Thymus (tissue), 11 donors: ENCODE measurements around the gene PSMA7. TPM values are rescaled to one million over a fixed set of nuclear protein-coding genes. Genes with fewer than 3 reads are reported as not detected.

ENCODE experiments used
- DNase-seq, 9 donors: peaks; one replicate each; pipeline ENCODE4 v3.0.0-alpha.2; 2013; ENCODE audit warnings: low spot score in 9 of 9, low read depth in 6 of 9, missing footprints in 1 of 9
- H3K27ac ChIP-seq, 2 donors: one replicate each; pipeline ENCODE4 v1.5.1; 2013; ENCODE audit warnings: control low read depth in 1 of 2, low read depth in 1 of 2, low read length in 1 of 2, mild to moderate bottlenecking in 1 of 2, moderate library complexity in 1 of 2
- H3K27me3 ChIP-seq, 2 donors: one replicate each; pipeline ENCODE4 v1.5.1; 2013; ENCODE audit warnings: low read length in 1 of 2; ENCODE audit not compliant: control insufficient read depth in 2 of 2, insufficient read depth in 1 of 2
- H3K36me3 ChIP-seq, 2 donors: one replicate each; pipeline ENCODE4 v1.5.1; 2013; ENCODE audit warnings: low read length in 1 of 2, mild to moderate bottlenecking in 1 of 2, moderate library complexity in 1 of 2; ENCODE audit not compliant: control insufficient read depth in 2 of 2, insufficient read depth in 2 of 2
- H3K4me1 ChIP-seq, 2 donors: one replicate each; pipeline ENCODE4 v1.5.1; 2013; ENCODE audit warnings: low read length in 2 of 2; ENCODE audit not compliant: control insufficient read depth in 2 of 2, insufficient read depth in 2 of 2
- H3K4me3 ChIP-seq, 2 donors: one replicate each; pipeline ENCODE4 v1.5.1; 2013; ENCODE audit warnings: low read length in 2 of 2, control low read depth in 1 of 2, mild to moderate bottlenecking in 1 of 2
- H3K9me3 ChIP-seq, 2 donors: one replicate each; pipeline ENCODE4 v1.5.1; 2013; ENCODE audit warnings: low read length in 1 of 2, mild to moderate bottlenecking in 1 of 2; ENCODE audit not compliant: control insufficient read depth in 2 of 2, insufficient read depth in 1 of 2
- WGBS: extraction: QIAGEN DNeasy Blood & Tissue Kit; methylation state at CpG from one replicate; pipeline ENCODE4 v1.1.7; 2013; 5-methylcytosine and 5-hydroxymethylcytosine counted together
- polyA plus RNA-seq: library from polyadenylated mRNA; stranded (reverse); fragments of 200-250 nt; gene quantifications from one replicate; pipeline ENCODE4 v1.2.3, GENCODE V29; 2013
- total RNA-seq: library from RNA; stranded (reverse); fragments of 120-200 nt; gene quantifications from one replicate; pipeline ENCODE4 v1.2.4, GENCODE V29; 2013
- donor health status: healthy.

PSMA7 gene
- total and polyA plus RNA-seq, 2 donors: 264 to 362 TPM

GRCh38 chr20:62145688-62146018 is 2.5 kb upstream of the PSMA7 start:
- H3K27me3 ChIP-seq: no peaks in the 10 kb centered on the region
- peaks cover 2 to 7% of the 10 kb centered on the region in 2 donors for H3K36me3 ChIP-seq
- 98% methylated on average over 7 of the region's 7 CpGs for WGBS
- no peak for DNase-seq
- H3K4me3 ChIP-seq: no peak overlapping the region
- no peak overlapping the region for H3K27ac ChIP-seq
- H3K9me3 ChIP-seq: no peaks in the 10 kb centered on the region
- peaks cover 18 to 35% of the 10 kb centered on the region in 2 donors for H3K4me1 ChIP-seq

GRCh38 chr20:62143957-62144825 is 997 bp upstream of the PSMA7 start:
- under 1% methylated on average over 104 of the region's 104 CpGs for WGBS
- Histone ChIP-seq H3K4me1 (peaks cover 18 to 31% of the 10 kb centered on the region in 2 donors), H3K9me3 (no peaks in the 10 kb centered on the region), H3K27me3 (no peaks in the 10 kb centered on the region), H3K4me3 (peak overlapping the region; percentile 64 to 92), H3K27ac (peak overlapping the region in 1 of 2 donors; percentile 99), H3K36me3 (peaks cover 15 to 21% of the 10 kb centered on the region in 2 donors)
- peak in 3 of 9 donors; percentile 37 to 65 (median 42) for DNase-seq

GRCh38 chr20:62142252-62143080 is 728 bp downstream of the PSMA7 start:
- peak overlapping the region; percentile 37 to 99 for H3K27ac ChIP-seq
- H3K4me1 ChIP-seq: peaks cover 18 to 29% of the 10 kb centered on the region in 2 donors
- H3K27me3 ChIP-seq: no peaks in the 10 kb centered on the region
- no peaks in the 10 kb centered on the region for H3K9me3 ChIP-seq
- no peak for DNase-seq
- peak overlapping the region; percentile 63 to 92 for H3K4me3 ChIP-seq
- peaks cover 30 to 38% of the 10 kb centered on the region in 2 donors for H3K36me3 ChIP-seq
- 2% methylated on average over 71 of the region's 71 CpGs for WGBS

- peaks cover 18 to 29% of the 10 kb centered on the region in 2 donors for H3K4me1 ChIP-seq
- WGBS: 37% methylated on average over 14 of the region's 14 CpGs
- H3K27me3 ChIP-seq: no peaks in the 10 kb centered on the region
- DNase-seq: peak in 1 of 9 donors; percentile 41
- no peaks in the 10 kb centered on the region for H3K9me3 ChIP-seq
- H3K4me3 ChIP-seq: peak overlapping the region; percentile 63 to 92
- H3K36me3 ChIP-seq: peaks cover 36 to 47% of the 10 kb centered on the region in 2 donors
- peak overlapping the region in 1 of 2 donors; percentile 37 for H3K27ac ChIP-seq
Observed at GRCh38 chr20:62141397-62142251, 1.6 kb downstream of the PSMA7 start.

GRCh38 chr20:62141043-62141396 is 2.2 kb downstream of the PSMA7 start:
- H3K4me3 ChIP-seq: peak overlapping the region in 1 of 2 donors; percentile 63
- no peak overlapping the region for H3K27ac ChIP-seq
- H3K9me3 ChIP-seq: no peaks in the 10 kb centered on the region
- peaks cover 42 to 53% of the 10 kb centered on the region in 2 donors for H3K36me3 ChIP-seq
- H3K27me3 ChIP-seq: no peaks in the 10 kb centered on the region
- H3K4me1 ChIP-seq: peaks cover 18 to 29% of the 10 kb centered on the region in 2 donors
- DNase-seq: no peak
- whole genome bisulfite sequencing: 93% methylated on average over 7 of the region's 7 CpGs

- Histone ChIP-seq H3K36me3 (peaks cover 55 to 67% of the 10 kb centered on the region in 2 donors), H3K4me1 (peaks cover 14 to 18% of the 10 kb centered on the region in 2 donors), H3K27me3 (no peaks in the 10 kb centered on the region), H3K27ac (no peak overlapping the region), H3K9me3 (no peaks in the 10 kb centered on the region), H3K4me3 (no peak overlapping the region)
- 97% methylated on average over 13 of the region's 13 CpGs for WGBS
- no peak for DNase-seq
Observed at GRCh38 chr20:62139636-62140035, 3.6 kb downstream of the PSMA7 start.

- no peak overlapping the region for H3K27ac ChIP-seq
- DNase-seq: no peak
- H3K27me3 ChIP-seq: no peaks in the 10 kb centered on the region
- 97% methylated on average over 10 of the region's 10 CpGs for WGBS
- H3K36me3 ChIP-seq: peaks cover 63 to 72% of the 10 kb centered on the region in 2 donors
- H3K4me3 ChIP-seq: no peak overlapping the region
- no peaks in the 10 kb centered on the region for H3K9me3 ChIP-seq
- H3K4me1 ChIP-seq: peaks cover 11 to 14% of the 10 kb centered on the region in 2 donors
Observed at GRCh38 chr20:62138912-62139311, 4.3 kb downstream of the PSMA7 start.

- Histone ChIP-seq H3K27ac (no peak overlapping the region), H3K4me1 (peaks cover 11 to 14% of the 10 kb centered on the region in 2 donors), H3K36me3 (peaks cover 70 to 79% of the 10 kb centered on the region in 2 donors), H3K4me3 (no peak overlapping the region), H3K27me3 (no peaks in the 10 kb centered on the region), H3K9me3 (no peaks in the 10 kb centered on the region)
- 98% methylated on average over 11 of the region's 11 CpGs for WGBS
- DNase-seq: no peak
Observed at GRCh38 chr20:62138204-62138543, 5.0 kb downstream of the PSMA7 start.
